Left kidney (tissue), 2 donors: Measurements from ENCODE around the gene LRRC59. TPM values are rescaled to one million over a fixed set of nuclear protein-coding genes. Genes with fewer than 3 reads are reported as not detected.

Experiments
- DNase-seq: peaks from one replicate; pipeline ENCODE4 v3.0.0-alpha.2; 2013
- polyA plus RNA-seq: library from polyadenylated mRNA; unstranded; fragments of 120-200 nt; gene quantifications from one replicate; pipeline ENCODE4 v1.2.1, GENCODE V29; 2013; ENCODE audit not compliant: insufficient read length

LRRC59 gene
- polyA plus RNA-seq, 1 donor: 60.3 TPM

DNA sequence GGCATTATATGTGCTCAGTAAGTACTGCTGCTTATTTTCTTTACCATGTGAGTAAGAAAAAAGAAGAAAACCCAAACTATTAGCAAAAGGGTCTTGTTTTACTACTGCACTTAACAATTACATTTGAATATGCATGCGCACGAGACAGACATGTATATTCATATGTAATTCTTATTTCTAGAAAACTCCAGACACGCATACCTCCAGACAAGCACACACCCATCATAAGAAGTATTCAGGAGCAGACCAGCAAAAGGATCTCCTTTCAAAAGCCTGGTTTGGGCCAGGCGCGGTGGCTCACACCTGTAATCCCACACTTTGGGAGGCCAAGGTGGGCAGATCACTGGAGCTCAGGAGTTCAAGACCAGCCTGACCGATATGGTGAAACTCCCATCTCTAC lies 7.8 kb downstream of the LRRC59 start:
- no peak for DNase-seq

GRCh38 chr17:50388728-50389127 lies 8.6 kb downstream of the LRRC59 start:
- DNase-seq: no peak

DNA sequence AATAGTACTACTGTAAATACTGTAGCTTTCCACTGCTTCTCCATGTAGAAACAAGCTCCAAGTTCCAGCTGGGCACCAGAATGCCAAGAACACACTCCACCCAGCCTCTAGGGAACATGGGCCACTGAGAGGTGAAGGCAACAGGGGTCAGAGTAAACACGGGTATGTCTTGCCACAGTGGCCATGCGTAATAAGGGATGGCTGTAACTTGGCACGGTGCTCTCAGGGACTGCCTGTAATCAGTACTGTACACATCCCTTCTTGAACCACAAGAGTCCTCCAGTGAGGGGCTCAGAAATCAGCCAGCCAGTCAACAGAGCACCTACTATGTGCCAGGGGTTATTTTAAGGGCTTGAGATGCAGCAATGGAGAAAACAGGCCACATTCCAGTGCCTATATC lies 10.8 kb downstream of the LRRC59 start:
- no peak for DNase-seq

DNA sequence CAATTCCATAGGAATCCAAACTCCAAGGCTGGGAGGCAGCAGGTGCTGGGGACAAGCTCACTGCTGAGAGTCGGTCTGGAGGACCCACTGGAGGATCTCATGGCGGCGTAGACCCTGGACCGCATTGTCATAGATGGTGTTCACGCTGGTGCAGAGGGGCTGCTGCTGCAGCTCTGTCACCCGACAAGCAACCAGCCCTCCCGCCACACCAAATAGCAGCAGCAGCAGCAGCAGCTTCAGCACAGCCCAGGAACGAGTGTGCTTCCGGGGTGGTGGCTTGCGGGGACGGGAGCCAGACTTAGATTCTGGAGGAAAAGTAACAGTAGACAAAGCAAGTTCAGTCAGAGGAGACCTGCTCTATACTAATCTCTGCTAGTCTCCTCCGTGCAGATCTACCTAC lies 14.4 kb downstream of the LRRC59 start:
- DNase-seq: no peak

DNA sequence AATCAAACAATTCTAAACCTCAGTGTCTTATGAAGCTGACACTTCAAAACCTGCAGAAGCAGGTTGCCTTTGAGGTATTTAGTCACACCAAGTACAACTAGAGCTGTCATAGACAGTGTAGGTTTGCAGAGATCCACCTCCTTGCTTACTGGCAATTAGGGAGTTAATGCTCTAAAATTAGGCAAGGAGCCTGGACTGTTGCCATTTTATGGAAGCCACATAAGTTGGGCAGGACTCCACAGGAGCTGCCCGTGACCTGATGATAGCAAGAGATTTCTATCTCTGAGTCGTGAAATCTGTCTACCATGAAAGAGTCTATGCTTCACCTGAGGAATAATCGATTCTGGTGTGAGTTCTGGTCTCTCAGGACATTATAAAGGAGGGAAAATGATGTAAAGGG lies 15.4 kb downstream of the LRRC59 start:
- no peak for DNase-seq

DNA sequence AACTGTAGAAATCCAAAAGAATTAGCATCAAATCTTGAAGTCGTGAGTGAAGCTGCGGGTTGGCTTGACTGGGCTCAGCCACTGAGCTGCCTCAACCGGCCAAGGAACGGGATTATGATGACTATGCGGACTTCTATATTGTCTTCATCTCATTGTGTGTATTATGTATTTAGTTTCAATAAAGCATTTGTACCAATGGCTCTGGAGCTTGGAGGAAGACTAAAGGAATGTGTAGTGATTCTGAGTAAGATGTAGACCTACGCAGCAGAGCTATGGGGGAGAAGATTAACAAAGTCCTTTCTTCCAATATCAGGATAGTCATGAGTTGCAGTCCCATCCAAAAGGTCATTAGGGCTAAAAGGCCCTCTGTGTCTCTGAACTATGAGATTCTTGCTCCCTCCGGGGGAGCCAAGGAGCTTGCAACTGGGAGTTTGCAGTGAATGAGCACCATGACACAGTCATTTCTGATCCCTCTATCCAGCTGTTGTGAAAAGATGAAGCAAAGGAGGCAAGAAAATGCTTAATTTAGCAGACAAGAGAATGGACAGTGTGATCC lies 16.0 kb downstream of the LRRC59 start:
- DNase-seq: no peak

GRCh38 chr17:50380369-50381259 lies 16.7 kb downstream of the LRRC59 start:
- no peak for DNase-seq

DNA sequence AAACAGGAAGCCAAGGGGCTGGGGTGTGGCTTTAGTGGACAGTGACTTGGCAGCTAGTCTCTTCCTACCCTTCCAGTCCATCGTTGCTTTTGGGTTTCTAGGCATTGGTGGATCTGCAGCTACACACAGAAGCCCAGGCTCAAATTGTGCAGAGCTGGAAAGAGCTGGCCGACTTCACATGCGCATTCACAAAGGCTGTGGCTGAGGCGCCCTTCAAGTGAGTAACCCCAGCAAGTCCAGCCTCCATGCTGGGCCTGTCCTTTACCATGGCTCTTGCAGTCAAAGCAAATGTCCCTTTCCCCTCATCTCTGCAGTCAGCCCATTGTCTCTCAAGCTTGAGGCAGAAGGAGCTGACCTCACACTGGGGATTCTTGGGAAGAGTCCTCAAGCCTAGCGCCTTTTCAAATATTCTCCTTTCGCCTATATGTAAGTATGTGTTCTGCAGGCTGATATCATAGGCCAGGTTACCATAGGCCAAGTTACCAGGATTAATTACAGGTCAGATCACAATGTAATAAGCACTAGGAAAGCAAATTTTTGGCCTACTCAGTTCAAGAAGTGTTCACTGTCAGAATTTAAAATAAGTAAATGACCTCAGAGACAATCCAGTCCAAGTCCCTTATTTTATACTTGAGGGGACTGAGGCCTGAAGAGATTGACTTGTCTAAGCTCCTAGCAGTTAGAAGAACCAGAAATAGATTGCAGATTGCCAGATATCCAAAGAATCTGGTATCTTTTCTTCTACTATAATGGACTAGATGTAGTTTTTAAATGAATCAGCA lies 17.8 kb downstream of the LRRC59 start:
- no peak for DNase-seq

DNA sequence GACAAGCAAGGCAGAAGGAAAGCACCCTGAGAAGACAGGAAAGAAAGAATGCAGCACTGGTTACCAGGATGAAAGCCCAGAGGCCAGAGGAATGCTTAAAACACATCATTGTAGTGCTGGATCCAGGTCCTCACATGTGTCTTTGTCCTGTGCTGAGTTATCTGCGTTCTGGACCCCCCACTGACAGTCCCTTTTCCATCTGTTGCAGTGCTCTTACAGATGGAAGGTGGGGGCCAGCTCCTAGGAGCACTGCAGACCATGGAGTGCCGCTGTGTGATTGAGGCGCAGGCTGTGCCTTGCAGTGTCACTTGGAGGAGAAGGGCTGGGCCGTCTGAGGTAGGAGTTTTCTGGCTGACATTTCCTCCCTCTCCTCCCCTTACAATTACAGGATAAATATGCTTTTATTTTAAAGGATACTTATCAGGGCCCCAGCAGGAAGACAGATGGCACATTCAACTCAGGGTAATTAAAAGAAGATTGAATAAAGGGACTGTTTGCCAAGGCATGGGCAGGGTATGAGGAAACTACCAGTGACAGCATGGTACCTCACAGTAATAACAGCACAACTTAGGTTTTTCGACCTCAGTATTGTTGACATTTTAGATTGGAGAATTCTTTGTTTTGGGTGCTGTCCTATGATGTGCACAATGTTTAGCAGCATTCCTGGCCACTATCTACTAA lies 21.3 kb downstream of the LRRC59 start:
- no peak for DNase-seq

DNA sequence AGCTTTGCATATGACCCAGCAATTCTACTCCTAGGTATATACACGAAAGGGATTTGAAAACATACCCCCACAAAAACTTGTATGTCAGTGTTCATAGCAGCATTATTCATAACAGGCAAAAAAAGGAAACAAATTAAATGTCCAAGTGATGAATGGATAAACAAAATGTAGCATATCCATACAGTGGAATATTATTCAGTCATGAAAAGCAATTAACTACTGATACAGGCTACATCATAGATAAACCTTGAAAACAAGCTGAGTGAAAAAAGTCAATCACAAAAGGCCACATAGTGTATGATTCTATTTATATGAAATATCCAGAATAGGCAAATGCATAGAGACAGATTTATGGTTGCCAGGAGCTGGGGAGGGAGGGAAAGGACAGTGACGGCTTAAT lies 23.6 kb downstream of the LRRC59 start:
- no peak for DNase-seq

GRCh38 chr17:50372758-50373556 lies 24.4 kb downstream of the LRRC59 start, which contains the start of the genes EME1 and MRPL27:
Gene EME1 (plus strand): TSS chr17:50373229. CDS start chr17:50375209, 1,980 bp downstream.
Gene MRPL27 (minus strand): TSS chr17:50373184. CDS start chr17:50373170, 14 bp downstream.
- peak; percentile 90 for DNase-seq

- DNase-seq: no peak
These were observed 25.0 kb downstream of the LRRC59 start for GRCh38 chr17:50372222-50372757.

GRCh38 chr17:50371526-50371925 lies 25.8 kb downstream of the LRRC59 start:
- no peak for DNase-seq

- DNase-seq: no peak
These were observed 27.3 kb downstream of the LRRC59 start for GRCh38 chr17:50370052-50370451.

- no peak for DNase-seq
These were observed 29.9 kb downstream of the LRRC59 start for GRCh38 chr17:50367401-50367800.

GRCh38 chr17:50365649-50366393 lies 31.5 kb downstream of the LRRC59 start:
- DNase-seq: no peak

DNA sequence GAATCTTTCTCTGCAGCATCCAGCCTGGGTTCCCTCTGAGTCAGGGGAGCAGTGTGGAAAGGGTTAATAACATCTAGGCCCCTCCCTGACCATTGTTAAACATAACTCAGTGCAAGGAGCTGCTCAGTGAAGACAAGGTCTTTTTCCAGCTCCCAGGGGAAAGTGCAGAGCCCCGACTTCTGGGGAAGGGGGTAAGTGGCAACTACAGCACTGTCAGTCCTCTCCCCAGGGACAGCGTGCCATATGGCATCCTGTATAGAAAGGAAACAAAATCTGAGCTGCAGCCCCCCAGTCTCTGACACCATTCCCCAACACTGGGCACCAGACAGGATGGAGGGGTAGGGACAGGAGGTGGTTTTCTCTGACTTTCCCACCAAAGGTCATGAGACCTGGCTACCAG lies 32.2 kb downstream of the LRRC59 start:
- DNase-seq: no peak

DNA sequence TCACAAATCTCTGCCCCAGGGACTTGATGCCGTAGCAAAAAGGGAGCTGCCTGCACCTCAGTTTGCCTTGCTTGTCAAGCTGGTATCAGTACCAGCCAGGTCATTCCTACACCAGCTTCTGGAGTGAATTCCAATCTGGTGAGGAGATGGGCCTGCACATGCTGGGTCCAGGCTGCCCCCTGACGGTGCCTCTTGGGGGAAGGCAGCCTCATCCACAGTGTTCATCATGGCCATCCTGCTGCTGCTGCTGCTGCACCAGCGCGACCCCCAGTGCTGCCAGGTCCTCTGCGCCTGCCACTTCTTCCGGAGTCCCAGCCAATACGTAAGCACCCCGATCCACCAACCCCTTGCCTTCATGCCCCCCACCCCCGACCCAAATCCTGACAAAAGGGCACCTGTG lies 32.6 kb downstream of the LRRC59 start:
- DNase-seq: no peak

GRCh38 chr17:50364061-50364458 lies 33.3 kb downstream of the LRRC59 start:
- DNase-seq: no peak
